A549 (cell line): ENCODE measurements around the gene SNAPC2. TPM values are rescaled to one million over a fixed set of nuclear protein-coding genes. Genes with fewer than 3 reads are reported as not detected.

Experiments used
- ATAC-seq, 2 experiments: fragments of 200-7000 bp in 1 of 2; fragments of >200 bp in 1 of 2; cut with Nextera tagmentation in 1 of 2; cut with Tn5 transposase in 1 of 2; 3 replicates each; pipeline versions ENCODE4 v1.8.0 to v1.9.1; 2018 to 2020; ENCODE audit warnings: mild to moderate bottlenecking in 1 of 2, moderate library complexity in 1 of 2
- CTCF ChIA-PET: fragments of 300-600 bp; sonication (Branson Sonifier 250); formaldehyde crosslinking; extraction: SDS; loops from one replicate; lab custom pipeline; 2021; ENCODE audit warnings: antibody characterized with exemption, inconsistent platforms; lab: Yijun Ruan, JAX
- POLR2A ChIA-PET: fragments of 350-600 bp; formaldehyde crosslinking; extraction: SDS; loops from one replicate; lab custom pipeline; 2021; ENCODE audit warnings: antibody characterized with exemption, inconsistent platforms; lab: Yijun Ruan, JAX
- DNase-seq, 2 experiments: peaks; one replicate each; pipeline versions ENCODE4 v3.0.0 to v3.0.0-alpha.2; 2011 to 2016; ENCODE audit warnings: low read depth in 1 of 2, low spot score in 1 of 2
- FAIRE-seq: peaks from 2 replicates; lab custom pipeline; 2011; peaks lifted over from hg19 to GRCh38; lab: Jason Lieb, UNC
- H3K27ac ChIP-seq, 2 experiments: fragments of >200 bp; sonication (Bioruptor Twin); formaldehyde crosslinking; 3 replicates each; pipeline ENCODE4 v1.5.1; 2016 to 2017
- H3K4me1 ChIP-seq: fragments of >200 bp; sonication (Bioruptor Twin); formaldehyde crosslinking; 3 replicates; pipeline ENCODE4 v1.6.1; 2016
- H3K4me2 ChIP-seq: fragments of >200 bp; sonication (Bioruptor Twin); formaldehyde crosslinking; 3 replicates; pipeline ENCODE4 v1.6.1; 2016
- H3K4me3 ChIP-seq: fragments of >200 bp; sonication (Bioruptor Twin); formaldehyde crosslinking; 3 replicates; pipeline ENCODE4 v1.5.1; 2016
- H3K9me3 ChIP-seq: fragments of >200 bp; sonication (Bioruptor Twin); formaldehyde crosslinking; 3 replicates; pipeline ENCODE4 v1.6.1; 2016
- BHLHE40 ChIP-seq: IDR thresholded peaks from 2 replicates; pipeline ENCODE4 v1.6.1; 2012; ENCODE audit warnings: low read depth, low read length, inconsistent platforms
- CEBPB ChIP-seq, 2 experiments: fragments of >200 bp in 1 of 2; sonication (Bioruptor Twin) in 1 of 2; formaldehyde crosslinking in 1 of 2; IDR thresholded peaks; 2 replicates each; pipeline ENCODE4 v1.6.1; 2012 to 2016
- ESRRA ChIP-seq: fragments of 150-350 bp; IDR thresholded peaks from 2 replicates; pipeline ENCODE4 v1.6.1; 2014; ENCODE audit warnings: mild to moderate bottlenecking, low read length, borderline replicate concordance
- FOXS1 ChIP-seq: fragments of 250-450 bp; sonication (Bioruptor Pico); IDR thresholded peaks from 2 replicates; pipeline ENCODE4 v1.5.0; 2020; ENCODE audit warnings: mild to moderate bottlenecking, moderate library complexity
- HEYL ChIP-seq: fragments of 250-450 bp; sonication (Bioruptor Pico); IDR thresholded peaks from 2 replicates; pipeline ENCODE4 v1.8.0; 2021; ENCODE audit warnings: mild to moderate bottlenecking, moderate library complexity
- HOXB13 ChIP-seq: fragments of 250-450 bp; sonication (Bioruptor Pico); IDR thresholded peaks from 2 replicates; pipeline ENCODE4 v1.5.0; 2020; ENCODE audit warnings: low read depth, mild to moderate bottlenecking, moderate library complexity
- JUNB ChIP-seq: fragments of >200 bp; sonication (Bioruptor Twin); formaldehyde crosslinking; IDR thresholded peaks from 2 replicates; pipeline ENCODE4 v1.6.1; 2016
- MAZ ChIP-seq: fragments of 150-350 bp; IDR thresholded peaks from 2 replicates; pipeline ENCODE4 v1.6.1; 2014; ENCODE audit warnings: antibody characterized with exemption, low read depth, low read length, borderline replicate concordance
- NFE2L2 ChIP-seq: fragments of 150-350 bp; conservative IDR thresholded peaks from 2 replicates; pipeline ENCODE4 v1.6.1; 2014; ENCODE audit warnings: low read length
- NPAS2 ChIP-seq: fragments of 250-450 bp; sonication (Bioruptor Pico); IDR thresholded peaks from 2 replicates; pipeline ENCODE4 v1.8.0; 2022; ENCODE audit warnings: mild to moderate bottlenecking, moderate library complexity, borderline replicate concordance
- POLR2A ChIP-seq: IDR thresholded peaks from 2 replicates; pipeline ENCODE4 v1.6.1; 2012; ENCODE audit warnings: mild to moderate bottlenecking, low read length
- RAD21 ChIP-seq, 2 experiments: fragments of >200 bp in 1 of 2; sonication (Bioruptor Twin) in 1 of 2; formaldehyde crosslinking in 1 of 2; IDR thresholded peaks in 1 of 2; conservative IDR thresholded peaks in 1 of 2; 2 replicates in 1 of 2; 3 replicates in 1 of 2; pipeline ENCODE4 v1.6.1; 2012 to 2018; ENCODE audit warnings: inconsistent platforms in 1 of 2
- RARB ChIP-seq: fragments of 250-450 bp; sonication (Bioruptor Pico); IDR thresholded peaks from 2 replicates; pipeline ENCODE4 v1.8.0; 2021; ENCODE audit warnings: mild to moderate bottlenecking, moderate library complexity
- RNF2 ChIP-seq: fragments of 200-600 bp; sonication (generic); IDR thresholded peaks from 2 replicates; pipeline ENCODE4 v1.6.1; 2016; ENCODE audit warnings: low read depth, mild to moderate bottlenecking, antibody characterized with exemption, moderate library complexity, borderline replicate concordance
- SREBF2 ChIP-seq: fragments of 450-650 bp; IDR thresholded peaks from 2 replicates; pipeline ENCODE4 v1.6.1; 2014; ENCODE audit warnings: mild to moderate bottlenecking, moderate library complexity
- TP53 ChIP-seq: fragments of 250-450 bp; sonication (Bioruptor Pico); IDR thresholded peaks from 2 replicates; pipeline ENCODE4 v1.5.0; 2021; ENCODE audit warnings: mild to moderate bottlenecking, moderate library complexity
- ZFP36 ChIP-seq: fragments of 450-650 bp; IDR thresholded peaks from 2 replicates; pipeline ENCODE4 v1.6.1; 2014; ENCODE audit warnings: borderline replicate concordance; ENCODE audit not compliant: partially characterized antibody
- WGBS: methylation state at CpG from one replicate; pipeline ENCODE4 v1.1.6; 2017; ENCODE audit errors: missing lambda C conversion rate; 5-methylcytosine and 5-hydroxymethylcytosine counted together
- polyA plus RNA-seq, 4 experiments: library from polyadenylated mRNA; depleted of rRNA in 3 of 4; stranded (reverse); fragments of >200 nt; fragmentation: RNase III in 1 of 4; extraction: RNeasy Plus Mini Kit Qiagen cat#74134 plus additional on column Dnase treatment in 1 of 4; gene quantifications; 2 replicates in 3 of 4; 3 replicates in 1 of 4; pipeline ENCODE4 v1.2.3, GENCODE V29; 2011 to 2017
- TF ChIP-seq, protein P1 (sequence below): IDR thresholded peaks from 2 replicates; pipeline ENCODE4 v1.6.1; 2012
- TF ChIP-seq, protein P2 (sequence below): fragments of 250-450 bp; sonication (Bioruptor Pico); IDR thresholded peaks from 2 replicates; pipeline ENCODE4 v1.5.0; 2021; ENCODE audit warnings: mild to moderate bottlenecking, moderate library complexity, borderline replicate concordance
- TF ChIP-seq, protein P3 (sequence below): fragments of 250-450 bp; sonication (Bioruptor Pico); IDR thresholded peaks from 2 replicates; pipeline ENCODE4 v1.5.0; 2020; ENCODE audit warnings: low read depth, mild to moderate bottlenecking, moderate library complexity
- TF ChIP-seq, protein P4 (sequence below): IDR thresholded peaks from 2 replicates; pipeline ENCODE4 v1.6.1; 2012
- TF ChIP-seq, protein P5 (sequence below): fragments of 150-350 bp; IDR thresholded peaks from 2 replicates; pipeline ENCODE4 v1.6.1; 2014; ENCODE audit warnings: low read depth, mild to moderate bottlenecking, low read length
- TF ChIP-seq, protein P6 (sequence below): fragments of 450-650 bp; IDR thresholded peaks from 2 replicates; pipeline ENCODE4 v1.6.1; 2014; ENCODE audit warnings: antibody characterized with exemption

The SNAPC2 gene
- polyA plus RNA-seq, 2 of the 4 experiments (the other 2 are of a cell fraction), result 9.2 to 13.8 TPM

DNA sequence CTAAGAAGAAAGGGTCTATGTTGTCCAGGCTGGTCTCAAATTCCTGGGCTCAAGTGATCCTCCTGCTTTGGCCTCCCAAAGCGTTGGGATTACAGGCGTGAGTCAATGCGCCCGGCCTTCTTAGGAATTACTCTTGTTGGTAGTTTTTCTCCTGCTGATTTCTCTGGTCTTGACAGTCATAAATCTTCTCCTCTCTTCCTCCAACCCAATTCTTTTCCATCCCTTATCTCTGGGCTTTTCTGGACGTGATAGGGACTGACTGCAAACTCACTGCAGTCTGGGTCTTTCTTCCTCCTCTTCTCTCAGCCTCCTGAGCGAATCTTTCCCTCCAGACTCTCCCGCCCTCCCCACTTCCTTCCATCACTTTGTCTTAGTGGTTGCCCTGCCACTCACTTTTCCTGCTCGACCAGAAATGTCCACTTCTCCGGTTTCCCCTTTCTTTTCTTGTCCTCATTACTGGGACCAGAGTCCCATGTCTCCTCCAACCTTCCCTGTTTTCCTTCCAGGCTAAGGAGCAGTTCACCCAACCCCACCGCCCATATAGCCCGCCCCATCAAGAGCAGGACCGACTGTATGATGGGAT, 45.2 kb downstream of the SNAPC2 start:
- no peak overlapping the region for H3K4me2 ChIP-seq
- H3K27ac ChIP-seq, result no peak overlapping the region
- WGBS, result 91% methylated on average over 12 of the region's 12 CpGs
- FAIRE-seq, result no peak
- TF ChIP-seq HEYL (CRISPR knock-in tag), result no peak
- no peak for TF ChIP-seq POLR2A
- TF ChIP-seq, protein P1, sequence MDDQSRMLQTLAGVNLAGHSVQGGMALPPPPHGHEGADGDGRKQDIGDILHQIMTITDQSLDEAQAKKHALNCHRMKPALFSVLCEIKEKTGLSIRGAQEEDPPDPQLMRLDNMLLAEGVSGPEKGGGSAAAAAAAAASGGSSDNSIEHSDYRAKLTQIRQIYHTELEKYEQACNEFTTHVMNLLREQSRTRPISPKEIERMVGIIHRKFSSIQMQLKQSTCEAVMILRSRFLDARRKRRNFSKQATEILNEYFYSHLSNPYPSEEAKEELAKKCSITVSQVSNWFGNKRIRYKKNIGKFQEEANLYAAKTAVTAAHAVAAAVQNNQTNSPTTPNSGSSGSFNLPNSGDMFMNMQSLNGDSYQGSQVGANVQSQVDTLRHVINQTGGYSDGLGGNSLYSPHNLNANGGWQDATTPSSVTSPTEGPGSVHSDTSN, result no peak
- TF ChIP-seq, protein P2, sequence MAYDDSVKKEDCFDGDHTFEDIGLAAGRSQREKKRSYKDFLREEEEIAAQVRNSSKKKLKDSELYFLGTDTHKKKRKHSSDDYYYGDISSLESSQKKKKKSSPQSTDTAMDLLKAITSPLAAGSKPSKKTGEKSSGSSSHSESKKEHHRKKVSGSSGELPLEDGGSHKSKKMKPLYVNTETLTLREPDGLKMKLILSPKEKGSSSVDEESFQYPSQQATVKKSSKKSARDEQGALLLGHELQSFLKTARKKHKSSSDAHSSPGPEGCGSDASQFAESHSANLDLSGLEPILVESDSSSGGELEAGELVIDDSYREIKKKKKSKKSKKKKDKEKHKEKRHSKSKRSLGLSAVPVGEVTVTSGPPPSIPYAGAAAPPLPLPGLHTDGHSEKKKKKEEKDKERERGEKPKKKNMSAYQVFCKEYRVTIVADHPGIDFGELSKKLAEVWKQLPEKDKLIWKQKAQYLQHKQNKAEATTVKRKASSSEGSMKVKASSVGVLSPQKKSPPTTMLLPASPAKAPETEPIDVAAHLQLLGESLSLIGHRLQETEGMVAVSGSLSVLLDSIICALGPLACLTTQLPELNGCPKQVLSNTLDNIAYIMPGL (CRISPR knock-in tag), result no peak
- TF ChIP-seq RAD21 (conservative IDR thresholded peaks at IDR 0.05 in 1 of 2, IDR thresholded peaks at IDR 0.05 in 1 of 2), result no peak
- no peak for TF ChIP-seq CEBPB (IDR thresholded peaks at IDR 0.05)
- TF ChIP-seq RARB (CRISPR knock-in tag), result no peak
- no peak for TF ChIP-seq NFE2L2
- TF ChIP-seq ZFP36, result no peak
- no peak for TF ChIP-seq BHLHE40
- TF ChIP-seq SREBF2, result no peak
- no peak for TF ChIP-seq NPAS2
- TF ChIP-seq, protein P3, sequence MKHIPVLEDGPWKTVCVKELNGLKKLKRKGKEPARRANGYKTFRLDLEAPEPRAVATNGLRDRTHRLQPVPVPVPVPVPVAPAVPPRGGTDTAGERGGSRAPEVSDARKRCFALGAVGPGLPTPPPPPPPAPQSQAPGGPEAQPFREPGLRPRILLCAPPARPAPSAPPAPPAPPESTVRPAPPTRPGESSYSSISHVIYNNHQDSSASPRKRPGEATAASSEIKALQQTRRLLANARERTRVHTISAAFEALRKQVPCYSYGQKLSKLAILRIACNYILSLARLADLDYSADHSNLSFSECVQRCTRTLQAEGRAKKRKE, result no peak
- no peak overlapping the region for H3K4me3 ChIP-seq
- H3K9me3 ChIP-seq, result no peaks in the 10 kb centered on the region
- no peak for ATAC-seq
- ChIA-PET CTCF (interaction anchor here (0.6 to 1.8 kb wide), 4 partner anchors 19 to 37 kb away, joined by 3 to 5 read pairs (median 3); partner anchors contain the start of gene TIMM44), POLR2A (no interaction called here)
- DNase-seq, result no peak
- peaks cover 12% of the 10 kb centered on the region; the same call in 2 of the 3 replicates for H3K4me1 ChIP-seq

DNA sequence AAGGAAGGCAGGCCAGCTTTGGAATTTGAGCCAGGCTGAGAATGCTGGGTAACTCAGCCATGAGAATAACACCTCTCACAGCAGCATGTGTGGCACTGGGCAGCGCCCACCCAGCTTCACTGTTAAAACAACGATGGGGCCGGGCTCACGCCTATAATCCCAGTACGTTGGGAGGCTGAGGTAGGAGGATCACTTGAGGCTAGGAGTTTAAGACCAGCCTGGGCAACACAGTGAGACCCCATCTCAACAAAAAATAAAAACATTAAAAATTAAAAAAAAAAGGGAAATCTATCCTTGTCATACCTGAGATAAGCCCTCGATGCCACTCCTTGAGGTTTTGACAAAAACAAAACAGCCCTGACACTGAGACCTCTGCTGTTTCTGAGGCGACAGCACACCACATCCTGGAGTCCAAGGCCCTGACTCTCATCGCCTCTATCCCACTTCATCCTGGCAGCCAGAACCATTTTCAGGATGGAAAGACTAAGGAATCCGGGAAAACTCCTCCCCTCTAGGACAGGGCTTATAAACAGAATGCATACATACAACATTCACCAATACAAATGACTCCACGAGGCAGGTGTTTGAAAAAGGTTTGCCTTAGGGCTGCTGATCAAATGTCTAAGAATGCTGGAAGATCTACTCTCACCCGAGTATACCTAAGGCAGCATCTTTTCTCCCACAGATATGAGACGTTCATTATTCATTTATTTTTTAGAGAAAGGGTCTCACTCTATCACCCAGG, 46.0 kb downstream of the SNAPC2 start:
- Histone ChIP-seq H3K4me2 (no peak overlapping the region), H3K4me1 (peaks cover 12% of the 10 kb centered on the region; the same call in 2 of the 3 replicates), H3K9me3 (no peaks in the 10 kb centered on the region), H3K27ac (no peak overlapping the region), H3K4me3 (no peak overlapping the region)
- ChIA-PET POLR2A (no interaction called here), CTCF (interaction anchor here (0.6 to 1.8 kb wide), 4 partner anchors 22 to 287 kb away, joined by 3 to 5 read pairs (median 3); partner anchors contain the start of gene TIMM44)
- DNase-seq, result no peak
- TF ChIP-seq, protein P4, sequence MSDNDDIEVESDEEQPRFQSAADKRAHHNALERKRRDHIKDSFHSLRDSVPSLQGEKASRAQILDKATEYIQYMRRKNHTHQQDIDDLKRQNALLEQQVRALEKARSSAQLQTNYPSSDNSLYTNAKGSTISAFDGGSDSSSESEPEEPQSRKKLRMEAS, result no peak
- no peak for TF ChIP-seq JUNB
- TF ChIP-seq, protein P5, sequence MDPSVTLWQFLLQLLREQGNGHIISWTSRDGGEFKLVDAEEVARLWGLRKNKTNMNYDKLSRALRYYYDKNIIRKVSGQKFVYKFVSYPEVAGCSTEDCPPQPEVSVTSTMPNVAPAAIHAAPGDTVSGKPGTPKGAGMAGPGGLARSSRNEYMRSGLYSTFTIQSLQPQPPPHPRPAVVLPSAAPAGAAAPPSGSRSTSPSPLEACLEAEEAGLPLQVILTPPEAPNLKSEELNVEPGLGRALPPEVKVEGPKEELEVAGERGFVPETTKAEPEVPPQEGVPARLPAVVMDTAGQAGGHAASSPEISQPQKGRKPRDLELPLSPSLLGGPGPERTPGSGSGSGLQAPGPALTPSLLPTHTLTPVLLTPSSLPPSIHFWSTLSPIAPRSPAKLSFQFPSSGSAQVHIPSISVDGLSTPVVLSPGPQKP, result no peak
- TF ChIP-seq, protein P6, sequence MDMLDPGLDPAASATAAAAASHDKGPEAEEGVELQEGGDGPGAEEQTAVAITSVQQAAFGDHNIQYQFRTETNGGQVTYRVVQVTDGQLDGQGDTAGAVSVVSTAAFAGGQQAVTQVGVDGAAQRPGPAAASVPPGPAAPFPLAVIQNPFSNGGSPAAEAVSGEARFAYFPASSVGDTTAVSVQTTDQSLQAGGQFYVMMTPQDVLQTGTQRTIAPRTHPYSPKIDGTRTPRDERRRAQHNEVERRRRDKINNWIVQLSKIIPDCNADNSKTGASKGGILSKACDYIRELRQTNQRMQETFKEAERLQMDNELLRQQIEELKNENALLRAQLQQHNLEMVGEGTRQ, result no peak
- no peak for TF ChIP-seq RAD21 (conservative IDR thresholded peaks at IDR 0.05 in 1 of 2, IDR thresholded peaks at IDR 0.05 in 1 of 2)
- TF ChIP-seq HOXB13 (CRISPR knock-in tag), result no peak
- TF ChIP-seq TP53 (CRISPR knock-in tag), result no peak
- TF ChIP-seq RNF2, result no peak
- no peak for TF ChIP-seq ESRRA
- no peak for TF ChIP-seq CEBPB (IDR thresholded peaks at IDR 0.05)
- TF ChIP-seq FOXS1 (CRISPR knock-in tag), result no peak
- no peak for TF ChIP-seq BHLHE40
- TF ChIP-seq MAZ, result no peak
- TF ChIP-seq, protein P1, result no peak
- TF ChIP-seq NFE2L2, result no peak
- FAIRE-seq, result no peak
- no peak for ATAC-seq
- 93% methylated on average over 11 of the region's 12 CpGs for WGBS
